GM21619 (cell line): ENCODE data around the gene OR2F1.
"Not testable (repeated sequence)": the region's sequence is repeated elsewhere in the genome, so short reads cannot be mapped to it uniquely, and the experiment has no call there.

Experiments used
- ATAC-seq: cut with Tn5 transposase; IDR thresholded peaks from one replicate; pipeline ENCODE4 v1.9.1; 2021; ENCODE audit not compliant: unreplicated experiment

Gene OR2F1

DNA sequence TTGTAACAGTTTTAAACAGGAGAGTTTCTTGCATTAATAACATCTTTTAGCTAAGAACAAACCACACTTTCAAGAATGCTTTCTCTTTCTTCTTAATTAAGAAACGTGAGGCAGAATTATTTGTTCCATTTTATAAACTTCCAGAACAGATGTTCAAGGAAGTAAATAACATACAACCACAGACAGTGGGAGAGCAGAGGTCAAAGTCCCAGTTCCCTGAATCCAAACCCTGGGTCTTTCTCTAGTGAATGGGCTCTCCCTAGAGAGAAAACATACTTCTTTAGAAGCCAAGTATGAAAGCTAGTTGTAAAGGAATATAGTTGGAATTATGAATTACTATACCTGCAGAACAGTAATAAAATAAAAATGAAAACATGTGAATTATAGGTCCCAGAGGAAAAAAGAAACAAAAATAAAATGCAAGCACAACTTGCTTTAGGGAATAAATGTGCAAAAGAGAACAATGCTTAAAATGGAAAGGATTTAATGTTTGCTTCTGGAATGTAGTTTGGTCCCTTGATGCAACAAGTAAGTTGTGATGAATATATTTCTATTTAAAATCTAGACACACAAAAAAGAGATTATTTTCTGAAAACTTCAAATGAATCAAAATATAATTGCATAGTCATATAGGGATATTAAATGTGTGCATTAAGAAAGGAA is 51.5 kb downstream of the OR2F1 start:
- ATAC-seq: no peak

DNA sequence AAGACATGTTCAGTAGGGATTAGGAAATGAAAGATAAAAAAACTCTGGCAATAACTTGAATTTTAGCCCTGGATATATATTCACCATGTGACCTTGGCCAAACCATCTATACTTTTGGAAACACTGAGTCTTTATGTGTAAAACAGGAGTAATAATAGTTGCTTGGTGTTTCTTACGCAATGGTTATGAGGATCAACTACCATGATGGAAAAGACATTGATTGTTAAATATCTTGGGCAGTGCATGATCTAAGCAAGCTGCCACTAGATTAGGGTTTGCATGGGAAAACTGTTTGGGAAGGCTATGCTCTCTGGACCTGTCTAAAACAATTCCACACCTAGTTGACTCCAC is 52.0 kb downstream of the OR2F1 start:
- ATAC-seq: no peak

DNA sequence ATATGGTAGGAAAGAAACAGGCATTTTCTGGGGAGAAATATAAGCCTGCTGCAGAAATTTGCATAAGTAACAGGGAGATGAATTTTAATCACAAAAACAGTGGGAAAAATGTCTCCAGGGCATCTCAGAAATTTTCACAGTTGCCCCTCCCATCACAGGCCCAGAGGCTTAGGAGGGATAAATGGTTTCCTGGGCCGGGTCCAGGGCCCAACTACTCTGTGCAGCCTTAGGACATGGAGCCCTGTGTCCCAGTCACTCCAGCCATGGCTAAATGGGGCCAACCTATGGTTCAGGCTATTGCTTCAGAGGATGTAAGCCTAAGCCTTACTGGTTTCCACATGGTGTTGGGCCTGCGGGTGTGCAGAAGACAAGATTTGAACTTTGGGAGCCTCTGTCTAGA is 54.7 kb downstream of the OR2F1 start:
- ATAC-seq: no peak

DNA sequence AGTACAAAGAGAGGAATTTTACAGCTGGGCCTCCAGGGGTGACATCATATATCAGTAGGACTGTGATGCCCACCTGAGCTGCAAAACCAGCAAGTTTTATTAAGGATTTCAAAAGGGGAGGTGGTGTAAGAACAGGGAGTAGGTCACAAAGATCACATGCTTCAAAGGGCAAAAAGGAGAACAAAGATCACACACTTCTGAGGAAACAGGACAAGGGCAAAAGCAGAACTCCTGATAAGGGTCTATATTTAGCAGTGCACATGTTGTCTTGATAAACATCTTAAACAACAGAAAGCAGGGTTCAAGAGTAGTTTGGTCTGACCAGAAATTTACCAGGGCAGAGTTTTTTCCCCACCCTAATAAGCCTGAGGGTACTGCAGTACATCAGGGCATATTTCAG is 55.4 kb downstream of the OR2F1 start:
- not testable (repeated sequence) for ATAC-seq

DNA sequence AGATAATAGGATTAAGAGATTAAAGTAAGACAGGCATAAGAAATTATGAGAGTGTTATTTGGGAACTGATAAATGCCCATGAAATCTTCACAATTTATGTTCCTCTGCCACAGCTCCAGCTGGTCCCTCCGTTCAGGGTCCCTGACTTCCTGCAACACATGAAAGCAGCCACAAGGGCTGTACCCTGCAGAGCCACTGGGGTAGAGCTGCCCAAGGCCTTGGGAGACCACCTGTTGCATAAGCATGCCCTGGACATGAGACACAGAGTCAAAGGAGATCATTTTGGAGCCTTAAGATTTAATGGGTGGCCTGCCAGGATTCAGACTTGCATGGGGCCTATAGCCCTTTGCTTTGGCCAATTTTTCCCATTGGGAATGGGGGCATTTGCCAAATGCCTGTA is 56.2 kb downstream of the OR2F1 start:
- ATAC-seq: not testable (repeated sequence)

DNA sequence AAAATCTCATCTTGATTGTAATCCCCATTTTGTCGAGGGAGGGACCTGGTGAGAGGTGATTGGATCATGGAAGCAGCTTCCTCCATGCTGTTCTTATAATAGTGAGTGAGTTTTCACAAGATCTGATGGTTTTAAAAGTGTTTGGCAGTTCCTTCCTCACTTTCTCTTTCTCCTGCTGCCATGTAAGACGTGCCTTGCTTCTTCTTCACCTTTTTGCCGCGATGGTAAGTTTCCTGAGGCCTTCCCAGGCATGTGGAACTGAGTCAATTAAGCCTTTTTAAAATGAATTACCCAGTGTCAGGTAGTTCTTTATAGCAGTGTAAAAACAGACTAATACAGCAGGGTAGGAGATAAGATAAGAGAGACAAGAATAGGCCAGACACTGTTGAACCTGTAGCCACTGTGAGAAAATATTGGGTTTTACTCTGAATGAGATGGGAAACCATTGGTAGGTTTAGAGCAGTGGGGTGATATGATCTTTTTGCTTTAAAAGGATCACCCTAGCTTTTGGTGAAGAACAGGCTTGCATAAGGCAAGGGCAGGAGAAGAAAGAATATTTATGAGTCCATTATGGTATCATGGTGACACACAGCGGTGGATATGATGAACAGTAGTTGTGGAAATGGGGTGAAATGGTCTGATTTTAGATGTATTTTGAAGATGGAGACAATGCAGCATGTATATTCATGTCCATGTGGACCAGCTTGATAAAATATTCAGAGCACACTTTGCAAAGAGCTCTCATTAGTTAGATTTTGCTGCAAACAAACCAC is 57.0 kb downstream of the OR2F1 start:
- no peak for ATAC-seq
